GM18907 (cell line): ENCODE measurements around the gene EFCAB13.
"Not testable (repeated sequence)": the region's sequence is repeated elsewhere in the genome, so short reads cannot be mapped to it uniquely, and the experiment has no call there.

Experiments used
- ATAC-seq: cut with Tn5 transposase; IDR thresholded peaks from one replicate; pipeline ENCODE4 v1.9.1; 2021; ENCODE audit warnings: mild to moderate bottlenecking, moderate library complexity; ENCODE audit not compliant: unreplicated experiment

The EFCAB13 gene

GRCh38 chr17:47414612-47415011 lies 90.9 kb downstream of the EFCAB13 start:
- ATAC-seq, result no peak

GRCh38 chr17:47423406-47424295 lies 99.9 kb downstream of the EFCAB13 start:
- no peak for ATAC-seq

GRCh38 chr17:47425233-47425632 lies 101.5 kb downstream of the EFCAB13 start:
- not testable (repeated sequence) for ATAC-seq

GRCh38 chr17:47425887-47426635 lies 102.3 kb downstream of the EFCAB13 start:
- not testable (repeated sequence) for ATAC-seq

- ATAC-seq, result no peak
These were observed 104.2 kb downstream of the EFCAB13 start for GRCh38 chr17:47427985-47428384.

GRCh38 chr17:47432240-47432639 lies 108.5 kb downstream of the EFCAB13 start:
- ATAC-seq, result not testable (repeated sequence)

- no peak for ATAC-seq
These were observed 141.4 kb downstream of the EFCAB13 start for GRCh38 chr17:47465165-47465564.

- ATAC-seq, result not testable (repeated sequence)
These were observed 143.2 kb downstream of the EFCAB13 start for GRCh38 chr17:47466976-47467375.

- ATAC-seq, result no peak
These were observed 147.1 kb downstream of the EFCAB13 start for GRCh38 chr17:47470836-47471235.

- ATAC-seq, result not testable (repeated sequence)
These were observed 148.3 kb downstream of the EFCAB13 start for GRCh38 chr17:47472073-47472472.
